ENCODE results near the gene FBXO44.

FBXO44 gene

GRCh38 chr1:11640944-11641343 is 13.7 kb upstream of the FBXO44 start:
- no peak for DNase-seq

- DNase-seq = no peak
Measured at GRCh38 chr1:11641776-11642305, 12.8 kb upstream of the FBXO44 start.

- peak; percentile 76 for DNase-seq
Measured at GRCh38 chr1:11642418-11643017, 12.2 kb upstream of the FBXO44 start.

GRCh38 chr1:11643782-11644181 is 10.9 kb upstream of the FBXO44 start:
- DNase-seq = no peak

- DNase-seq = no peak
Measured at GRCh38 chr1:11645270-11645669, 9.4 kb upstream of the FBXO44 start.

GRCh38 chr1:11645670-11646265 is 8.9 kb upstream of the FBXO44 start:
- DNase-seq = peak; percentile 89

GRCh38 chr1:11646317-11646716 is 8.4 kb upstream of the FBXO44 start:
- DNase-seq = no peak

GRCh38 chr1:11647333-11647732 is 7.3 kb upstream of the FBXO44 start:
- DNase-seq = no peak

GRCh38 chr1:11648039-11648438 is 6.6 kb upstream of the FBXO44 start:
- no peak for DNase-seq

GRCh38 chr1:11648732-11649158 is 5.9 kb upstream of the FBXO44 start:
- DNase-seq = peak; percentile 58

- no peak for DNase-seq
Measured at GRCh38 chr1:11649237-11649623, 5.4 kb upstream of the FBXO44 start.

GRCh38 chr1:11649624-11650330 is 4.9 kb upstream of the FBXO44 start:
- peak; percentile 6 for DNase-seq

- DNase-seq = peak; percentile 84
Measured at GRCh38 chr1:11650331-11650991, 4.2 kb upstream of the FBXO44 start.

GRCh38 chr1:11651017-11651416 is 3.7 kb upstream of the FBXO44 start:
- DNase-seq = no peak

GRCh38 chr1:11652203-11652780 is 2.4 kb upstream of the FBXO44 start:
- DNase-seq = no peak

GRCh38 chr1:11653101-11653860 is 1.4 kb upstream of the FBXO44 start:
- no peak for DNase-seq

- DNase-seq = no peak
Measured at GRCh38 chr1:11653861-11654136, 878 bp upstream of the FBXO44 start.

GRCh38 chr1:11654939-11655808 is 497 bp downstream of the FBXO44 start:
- DNase-seq = no peak

GRCh38 chr1:11657654-11658053 is 3.0 kb downstream of the FBXO44 start:
- DNase-seq = no peak

GRCh38 chr1:11658542-11658941 is 3.9 kb downstream of the FBXO44 start:
- no peak for DNase-seq

- DNase-seq = no peak
Measured at GRCh38 chr1:11659748-11660147, 5.1 kb downstream of the FBXO44 start.

GRCh38 chr1:11661103-11661502 is 6.4 kb downstream of the FBXO44 start:
- DNase-seq = no peak

Data from CD4-positive, alpha-beta T cell treated with Interleukin-6 for 4 hours (primary cell).